K562 (cell line): ENCODE measurements around the gene LRGUK. TPM values are rescaled to one million over a fixed set of nuclear protein-coding genes. Genes with fewer than 3 reads are reported as not detected.

Experiments
- ATAC-seq: fragments of 200-7000 bp; cut with Tn5 transposase; 3 replicates; pipeline ENCODE4 v1.9.1; 2020; ENCODE audit warnings: moderate library complexity
- BruUV-seq: library from RNA; stranded (reverse); fragments of 400-500 nt; replicated peaks from 2 replicates; lab custom pipeline; 2021; lab: Mats Ljungman, UMichigan
- CTCF ChIA-PET: fragments of 300-600 bp; formaldehyde crosslinking; extraction: SDS; loops from one replicate; lab custom pipeline; 2021; ENCODE audit warnings: low intra/inter-chr PET ratio; lab: Yijun Ruan, JAX
- POLR2A ChIA-PET: fragments of 300-600, 350-650 bp; sonication (Branson Sonifier 250); formaldehyde crosslinking; extraction: SDS; loops from one replicate; lab custom pipeline; 2021; ENCODE audit warnings: antibody characterized with exemption, inconsistent platforms; lab: Yijun Ruan, JAX
- DNase-seq, 4 experiments: peaks; one replicate each; pipeline versions ENCODE4 v3.0.0 to v3.0.0-alpha.2; 2011 to 2018; ENCODE audit warnings: low spot score in 3 of 4, mixed read lengths in 3 of 4; ENCODE audit errors: extremely low read depth in 1 of 4
- FAIRE-seq: peaks from 2 replicates; lab custom pipeline; 2011; peaks lifted over from hg19 to GRCh38; lab: Jason Lieb, UNC
- H2AFZ ChIP-seq: 2 replicates; pipeline ENCODE4 v1.6.0; 2011; ENCODE audit warnings: low read depth, low read length, control low read depth, inconsistent platforms
- H3K27ac ChIP-seq: fragments of 200-600 bp; 3 replicates; pipeline ENCODE4 v1.8.0; 2011; ENCODE audit warnings: low read depth, mild to moderate bottlenecking, control low read depth, inconsistent platforms, low read length, moderate library complexity, mixed read lengths; ENCODE audit errors: extremely low read depth
- H3K27me3 ChIP-seq, 2 experiments: fragments of 300-600 bp in 1 of 2; 2 replicates in 1 of 2; 3 replicates in 1 of 2; pipeline versions ENCODE4 v1.6.0 to v1.8.0; 2011; ENCODE audit warnings: inconsistent platforms in 2 of 2, low read length in 2 of 2, mild to moderate bottlenecking in 1 of 2, mixed read lengths in 1 of 2, moderate library complexity in 1 of 2; ENCODE audit not compliant: control insufficient read depth in 2 of 2, insufficient read depth in 2 of 2
- H3K36me3 ChIP-seq: fragments of 300-600 bp; 3 replicates; pipeline ENCODE4 v1.8.0; 2011; ENCODE audit warnings: mild to moderate bottlenecking, low read length, inconsistent platforms; ENCODE audit not compliant: control insufficient read depth, insufficient read depth
- H3K4me1 ChIP-seq, 2 experiments: fragments of 200-600 bp in 1 of 2; replicated peaks in 1 of 2; 2 replicates in 1 of 2; 3 replicates in 1 of 2; pipeline versions ENCODE4 v1.5.1 to v1.8.0; 2011; ENCODE audit warnings: inconsistent platforms in 2 of 2, low read length in 2 of 2, mild to moderate bottlenecking in 1 of 2, mixed read lengths in 1 of 2, moderate library complexity in 1 of 2; ENCODE audit not compliant: control insufficient read depth in 2 of 2, insufficient read depth in 2 of 2
- H3K4me2 ChIP-seq: 2 replicates; pipeline ENCODE4 v1.6.1; 2011; ENCODE audit warnings: low read length, control low read depth, inconsistent platforms, mixed read lengths; ENCODE audit not compliant: insufficient read depth
- H3K4me3 ChIP-seq: fragments of 200-600 bp; sonication (generic), shearing (Covaris generic); 2 replicates; pipeline ENCODE4 v1.5.1; 2016; ENCODE audit warnings: control low read depth, inconsistent platforms
- H3K79me2 ChIP-seq: fragments of 200-600 bp; 3 replicates; pipeline ENCODE4 v1.8.0; 2011; ENCODE audit warnings: low read length, inconsistent platforms; ENCODE audit not compliant: control insufficient read depth, insufficient read depth
- H3K9ac ChIP-seq, 2 experiments: 2 replicates each; pipeline versions ENCODE4 v1.6.0 to v1.6.1; 2011; ENCODE audit warnings: low read depth in 2 of 2, low read length in 2 of 2, control low read depth in 1 of 2, inconsistent platforms in 1 of 2, mild to moderate bottlenecking in 1 of 2, mixed read lengths in 1 of 2; ENCODE audit not compliant: insufficient read depth in 1 of 2
- H3K9me1 ChIP-seq: one replicate; pipeline ENCODE4 v1.6.0; 2011; ENCODE audit warnings: inconsistent platforms, mild to moderate bottlenecking, low read length, moderate library complexity; ENCODE audit not compliant: control insufficient read depth, insufficient read depth
- H3K9me3 ChIP-seq: replicated peaks from 2 replicates; pipeline ENCODE4 v1.5.1; 2011; ENCODE audit warnings: low read depth, low read length, inconsistent platforms; ENCODE audit not compliant: control insufficient read depth, insufficient read depth
- H4K20me1 ChIP-seq: replicated peaks from 2 replicates; pipeline ENCODE4 v1.6.1; 2011; ENCODE audit warnings: low read length, inconsistent platforms, mixed read lengths; ENCODE audit not compliant: control insufficient read depth, insufficient read depth
- ZKSCAN1 ChIP-seq: fragments of 150-350 bp; IDR thresholded peaks from 2 replicates; pipeline ENCODE4 v1.6.1; 2016; ENCODE audit warnings: low read depth, low read length
- WGBS: fragments of 100-300 bp; shearing (Covaris generic); methylation state at CpG from one replicate; pipeline ENCODE4 v1.1.6; 2016; ENCODE audit warnings: low coverage, mixed read lengths; ENCODE audit not compliant: insufficient coverage; ENCODE audit errors: missing lambda C conversion rate; 5-methylcytosine and 5-hydroxymethylcytosine counted together
- in situ Hi-C: fragments of 300-500 bp; cut with MboI; formaldehyde crosslinking; loops from 4 replicates; pipeline ENCODE4 v1.15.0; 2018; ENCODE audit warnings: inconsistent platforms, mixed read lengths
- intact Hi-C: fragments of 100-400 bp; cut with micrococcal nuclease; formaldehyde crosslinking; loops from 2 replicates; pipeline ENCODE4 v1.14.2; 2022
- polyA plus RNA-seq, 8 experiments: library from polyadenylated mRNA; depleted of rRNA in 4 of 8; stranded (reverse) in 5 of 8; unstranded in 3 of 8; fragments of >200 nt; fragmentation: Nextera tagmentation in 2 of 8; fragmentation: Illumina TruSeq in 1 of 8; extraction: Ambion mirVana in 2 of 8; extraction: Trizol in 1 of 8; gene quantifications; 2 replicates each; pipeline versions ENCODE4 v1.2.1 to v1.2.3, GENCODE V29; 2011 to 2014; ENCODE audit warnings: inconsistent platforms in 1 of 8, missing spikeins in 1 of 8
- total RNA-seq, 7 experiments: library from RNA; depleted of rRNA in 6 of 7; stranded (reverse); fragments of >200 nt in 6 of 7; fragmentation: Illumina TruSeq in 2 of 7; extraction: Trizol in 2 of 7; gene quantifications; 2 replicates each; pipeline versions ENCODE4 v1.2.1 to v1.2.3, GENCODE V29; 2011 to 2021; ENCODE audit warnings: low replicate concordance in 1 of 7
- TF ChIP-seq, protein P1 (sequence below), 2 experiments: fragments of 450-650 bp; formaldehyde crosslinking in 1 of 2; IDR thresholded peaks; 2 replicates each; pipeline versions ENCODE4 v1.4.0 to v1.6.1; 2014 to 2020; ENCODE audit warnings: mild to moderate bottlenecking in 2 of 2, borderline replicate concordance in 1 of 2, low read depth in 1 of 2

The LRGUK gene
- total and polyA plus RNA-seq, 9 of the 15 experiments (the other 6 are each of a cell fraction or from before 2014, with no cell fraction given), result 0.04 to 0.33 (median 0.18) TPM

DNA sequence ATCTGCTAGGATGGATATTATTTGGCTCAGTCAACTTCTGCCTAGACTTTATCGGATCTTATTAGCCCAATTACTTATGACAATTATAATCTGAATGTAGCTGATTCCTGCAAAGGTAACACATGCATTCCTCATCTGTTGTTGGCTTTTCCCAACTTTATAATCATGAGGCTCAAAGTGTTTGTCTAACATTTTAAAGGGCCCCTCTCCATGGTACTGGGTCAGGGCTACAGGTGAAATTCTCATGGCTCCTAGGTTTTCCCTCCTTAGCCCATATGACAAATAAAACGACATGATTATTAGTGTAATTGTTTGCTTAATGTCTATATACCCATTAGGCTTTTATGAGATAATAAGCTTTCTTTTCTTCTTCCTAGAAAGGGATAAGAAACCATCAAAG is 4.2 kb upstream of the LRGUK start:
- 14% methylated on average over 2 of the region's 2 CpGs for WGBS
- Histone ChIP-seq H3K4me3 (no peak overlapping the region), H3K79me2 (no peaks in the 10 kb centered on the region), H3K4me1 (peaks cover 6 to 11% of the 10 kb centered on the region in 2 experiments; a peak in 3 of 5 replicates), H3K9ac (no peak overlapping the region), H3K9me1 (no peaks in the 10 kb centered on the region), H3K27ac (no peak overlapping the region), H3K36me3 (no peaks in the 10 kb centered on the region), H3K9me3 (no peaks in the 10 kb centered on the region), H3K4me2 (no peak overlapping the region), H2AFZ (no peak overlapping the region), H3K27me3 (peaks cover 3 to 8% of the 10 kb centered on the region in 2 experiments; a peak in 2 of 5 replicates), H4K20me1 (no peaks in the 10 kb centered on the region)
- no peak for TF ChIP-seq ZKSCAN1
- TF ChIP-seq, protein P1, sequence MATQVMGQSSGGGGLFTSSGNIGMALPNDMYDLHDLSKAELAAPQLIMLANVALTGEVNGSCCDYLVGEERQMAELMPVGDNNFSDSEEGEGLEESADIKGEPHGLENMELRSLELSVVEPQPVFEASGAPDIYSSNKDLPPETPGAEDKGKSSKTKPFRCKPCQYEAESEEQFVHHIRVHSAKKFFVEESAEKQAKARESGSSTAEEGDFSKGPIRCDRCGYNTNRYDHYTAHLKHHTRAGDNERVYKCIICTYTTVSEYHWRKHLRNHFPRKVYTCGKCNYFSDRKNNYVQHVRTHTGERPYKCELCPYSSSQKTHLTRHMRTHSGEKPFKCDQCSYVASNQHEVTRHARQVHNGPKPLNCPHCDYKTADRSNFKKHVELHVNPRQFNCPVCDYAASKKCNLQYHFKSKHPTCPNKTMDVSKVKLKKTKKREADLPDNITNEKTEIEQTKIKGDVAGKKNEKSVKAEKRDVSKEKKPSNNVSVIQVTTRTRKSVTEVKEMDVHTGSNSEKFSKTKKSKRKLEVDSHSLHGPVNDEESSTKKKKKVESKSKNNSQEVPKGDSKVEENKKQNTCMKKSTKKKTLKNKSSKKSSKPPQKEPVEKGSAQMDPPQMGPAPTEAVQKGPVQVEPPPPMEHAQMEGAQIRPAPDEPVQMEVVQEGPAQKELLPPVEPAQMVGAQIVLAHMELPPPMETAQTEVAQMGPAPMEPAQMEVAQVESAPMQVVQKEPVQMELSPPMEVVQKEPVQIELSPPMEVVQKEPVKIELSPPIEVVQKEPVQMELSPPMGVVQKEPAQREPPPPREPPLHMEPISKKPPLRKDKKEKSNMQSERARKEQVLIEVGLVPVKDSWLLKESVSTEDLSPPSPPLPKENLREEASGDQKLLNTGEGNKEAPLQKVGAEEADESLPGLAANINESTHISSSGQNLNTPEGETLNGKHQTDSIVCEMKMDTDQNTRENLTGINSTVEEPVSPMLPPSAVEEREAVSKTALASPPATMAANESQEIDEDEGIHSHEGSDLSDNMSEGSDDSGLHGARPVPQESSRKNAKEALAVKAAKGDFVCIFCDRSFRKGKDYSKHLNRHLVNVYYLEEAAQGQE (IDR thresholded peaks at IDR 0.05; ENCODE audit: borderline replicate concordance), result peak; percentile 30; the same call in 1 of the 2 replicates
- TF ChIP-seq, protein P1 (CRISPR knock-in tag; IDR thresholded peaks at IDR 0.05; ENCODE audit: low read depth), result no peak
- DNase-seq (no peak), ATAC-seq (no peak), FAIRE-seq (no peak)
- intact Hi-C loops, result no loop called here
- in situ Hi-C loops, result no loop called here
- ChIA-PET POLR2A (no interaction called here), CTCF (no interaction called here)
- no TSS peak for BruUV-seq
